H1 (cell line): ENCODE measurements around the gene DCDC2C. TPM values are rescaled to one million over a fixed set of nuclear protein-coding genes. Genes with fewer than 3 reads are reported as not detected.

Source experiments
- BCL11A ChIP-seq, 2 experiments: IDR thresholded peaks; one replicate each; pipeline ENCODE4 v1.6.1; 2011; ENCODE audit warnings: low read depth in 2 of 2, low read length in 2 of 2, mild to moderate bottlenecking in 2 of 2
- CEBPB ChIP-seq: IDR thresholded peaks from 2 replicates; pipeline ENCODE4 v1.6.1; 2012; ENCODE audit warnings: low read depth, low read length
- CHD7 ChIP-seq: fragments of 300-600 bp; sonication (generic); IDR thresholded peaks from 2 replicates; pipeline ENCODE4 v1.7.1; 2012; ENCODE audit warnings: low read length, moderate library complexity, mild to moderate bottlenecking, inconsistent platforms; ENCODE audit not compliant: insufficient replicate concordance
- PHF8 ChIP-seq: fragments of 200-600 bp; sonication (generic); conservative IDR thresholded peaks from 2 replicates; pipeline ENCODE4 v1.7.1; 2012; ENCODE audit warnings: low read depth, mild to moderate bottlenecking, inconsistent platforms, low read length, moderate library complexity
- POLR2A ChIP-seq, 2 experiments: IDR thresholded peaks; 1 replicate in 1 of 2; 2 replicates in 1 of 2; pipeline ENCODE4 v1.6.1; 2011; ENCODE audit warnings: low read depth in 2 of 2, low read length in 2 of 2, mild to moderate bottlenecking in 2 of 2; ENCODE audit errors: control extremely low read depth in 1 of 2
- RAD21 ChIP-seq, 2 experiments: IDR thresholded peaks in 1 of 2; conservative IDR thresholded peaks in 1 of 2; 2 replicates each; pipeline ENCODE4 v1.6.1; 2011; ENCODE audit warnings: low read depth in 2 of 2, low read length in 2 of 2, improper control_type of control experiment in 1 of 2, inconsistent platforms in 1 of 2, mild to moderate bottlenecking in 1 of 2, moderate library complexity in 1 of 2
- polyA plus RNA-seq, 7 experiments: library from polyadenylated mRNA; depleted of rRNA in 3 of 7; stranded (reverse) in 5 of 7; unstranded in 2 of 7; fragments of >200 nt in 5 of 7; fragments of 200-250 nt in 2 of 7; gene quantifications; 1 replicate in 5 of 7; 2 replicates in 1 of 7; 4 replicates in 1 of 7; pipeline versions ENCODE4 v1.2.1 to v1.2.3, GENCODE V29; 2011 to 2013; ENCODE audit warnings: missing spikeins in 2 of 7, mixed read lengths in 2 of 7
- total RNA-seq: library from RNA; stranded (reverse); fragmentation: NEBNext Ultra II Directional; extraction: Animal tissue kit (Norgen Biotek cat#: 25700); gene quantifications from 2 replicates; pipeline ENCODE4 v1.2.1, GENCODE V29; 2021
- TF ChIP-seq, protein P1 (sequence below), 3 experiments: IDR thresholded peaks; 1 replicate in 2 of 3; 2 replicates in 1 of 3; pipeline versions ENCODE4 v1.5.1 to v1.6.1; 2011; ENCODE audit warnings: low read length in 3 of 3, mild to moderate bottlenecking in 3 of 3, inconsistent platforms in 2 of 3, low read depth in 1 of 3, moderate library complexity in 1 of 3; ENCODE audit not compliant: insufficient read depth in 1 of 3; ENCODE audit errors: control extremely low read depth in 1 of 3

DCDC2C gene
- total and polyA plus RNA-seq, 2 of the 8 experiments (the other 6 are each of a cell fraction or from before 2014, with no cell fraction given) = 0.50 TPM; not detected in 1

DNA sequence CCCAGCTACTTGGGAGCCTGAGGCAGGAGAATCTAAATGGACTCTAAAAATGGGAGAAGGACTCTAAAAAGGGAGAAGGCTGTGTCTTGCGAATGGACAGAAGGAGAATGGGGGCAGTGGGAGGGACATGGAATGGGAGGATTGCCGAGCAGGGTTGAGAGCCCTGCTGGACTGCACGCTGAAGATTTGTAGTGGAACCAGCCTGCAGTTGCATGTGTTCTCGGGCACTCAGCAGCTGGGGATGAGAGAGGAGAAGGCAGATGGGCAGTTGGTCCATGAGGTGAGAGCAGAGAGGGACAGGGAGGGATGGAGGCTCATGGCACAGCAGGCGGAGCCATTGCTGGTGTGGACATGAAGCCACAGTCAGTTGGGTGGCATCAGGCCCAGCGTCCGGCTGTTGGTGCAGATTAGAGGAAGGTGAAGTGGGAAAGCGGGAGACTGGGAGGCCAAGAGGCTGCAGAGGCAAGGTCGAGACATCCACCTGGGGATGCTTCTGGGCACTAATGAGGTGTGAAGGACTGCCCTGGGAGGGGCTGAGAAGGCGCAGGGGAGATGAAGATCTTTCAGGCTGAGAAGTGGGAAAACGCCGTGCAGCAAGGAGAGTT, 40.7 kb downstream of the DCDC2C start (continued):
- TF ChIP-seq, protein P1, sequence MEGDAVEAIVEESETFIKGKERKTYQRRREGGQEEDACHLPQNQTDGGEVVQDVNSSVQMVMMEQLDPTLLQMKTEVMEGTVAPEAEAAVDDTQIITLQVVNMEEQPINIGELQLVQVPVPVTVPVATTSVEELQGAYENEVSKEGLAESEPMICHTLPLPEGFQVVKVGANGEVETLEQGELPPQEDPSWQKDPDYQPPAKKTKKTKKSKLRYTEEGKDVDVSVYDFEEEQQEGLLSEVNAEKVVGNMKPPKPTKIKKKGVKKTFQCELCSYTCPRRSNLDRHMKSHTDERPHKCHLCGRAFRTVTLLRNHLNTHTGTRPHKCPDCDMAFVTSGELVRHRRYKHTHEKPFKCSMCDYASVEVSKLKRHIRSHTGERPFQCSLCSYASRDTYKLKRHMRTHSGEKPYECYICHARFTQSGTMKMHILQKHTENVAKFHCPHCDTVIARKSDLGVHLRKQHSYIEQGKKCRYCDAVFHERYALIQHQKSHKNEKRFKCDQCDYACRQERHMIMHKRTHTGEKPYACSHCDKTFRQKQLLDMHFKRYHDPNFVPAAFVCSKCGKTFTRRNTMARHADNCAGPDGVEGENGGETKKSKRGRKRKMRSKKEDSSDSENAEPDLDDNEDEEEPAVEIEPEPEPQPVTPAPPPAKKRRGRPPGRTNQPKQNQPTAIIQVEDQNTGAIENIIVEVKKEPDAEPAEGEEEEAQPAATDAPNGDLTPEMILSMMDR (IDR thresholded peaks at IDR 0.05; ENCODE audit: control extremely low read depth in 1 of 3, insufficient read depth in 1 of 3, low read depth in 1 of 3, low read length in 3 of 3) = no peak
- TF ChIP-seq CHD7 (no peak), POLR2A (IDR thresholded peaks at IDR 0.05; ENCODE audit: control extremely low read depth in 1 of 2, low read depth in 2 of 2, low read length in 2 of 2) (no peak), PHF8 (no peak), BCL11A (IDR thresholded peaks at IDR 0.05; ENCODE audit: low read depth in 2 of 2, low read length in 2 of 2) (no peak), RAD21 (IDR thresholded peaks at IDR 0.05 in 1 of 2, conservative IDR thresholded peaks at IDR 0.05 in 1 of 2; ENCODE audit: low read depth in 2 of 2, low read length in 2 of 2) (no peak), CEBPB (no peak)
